HL-60/S4 treated with phorbol 12-myristate 13-acetate at 8.2 ng/mL for 4 days and 3 days (cell line): Measurements from ENCODE around the gene STXBP5.
"Not testable (repeated sequence)": the region's sequence is repeated elsewhere in the genome, so short reads cannot be mapped to it uniquely, and the experiment has no call there.

Experiments used
- in situ Hi-C: fragments of 300-500 bp; cut with MboI; formaldehyde crosslinking; loops from 2 replicates; pipeline ENCODE4 v1.15.0; 2022; ENCODE audit warnings: low sequenced_read_pairs

Gene STXBP5

GRCh38 chr6:147371325-147371724 is 167.1 kb downstream of the STXBP5 start:
- in situ Hi-C loops: no loop called here

- in situ Hi-C loops: no loop called here
These were observed 168.6 kb downstream of the STXBP5 start for GRCh38 chr6:147372806-147373205.

GRCh38 chr6:147378819-147379218 is 174.6 kb downstream of the STXBP5 start:
- in situ Hi-C loops: no loop called here

- in situ Hi-C loops: not testable (repeated sequence)
These were observed 176.6 kb downstream of the STXBP5 start for GRCh38 chr6:147380841-147381240.

- in situ Hi-C loops: no loop called here
These were observed 177.5 kb downstream of the STXBP5 start for GRCh38 chr6:147381712-147382111.

- in situ Hi-C loops: no loop called here
These were observed 178.8 kb downstream of the STXBP5 start for GRCh38 chr6:147382945-147383554.

GRCh38 chr6:147384029-147384428 is 179.8 kb downstream of the STXBP5 start:
- in situ Hi-C loops: no loop called here

- in situ Hi-C loops: no loop called here
These were observed 180.8 kb downstream of the STXBP5 start for GRCh38 chr6:147384737-147385710.

- in situ Hi-C loops: no loop called here
These were observed 185.2 kb downstream of the STXBP5 start for GRCh38 chr6:147389463-147389862.

- in situ Hi-C loops: no loop called here
These were observed 186.8 kb downstream of the STXBP5 start for GRCh38 chr6:147390909-147391536.

GRCh38 chr6:147392917-147393625 is 188.9 kb downstream of the STXBP5 start:
- in situ Hi-C loops: no loop called here

- in situ Hi-C loops: no loop called here
These were observed 190.9 kb downstream of the STXBP5 start for GRCh38 chr6:147395158-147395557.

- in situ Hi-C loops: no loop called here
These were observed 193.1 kb downstream of the STXBP5 start for GRCh38 chr6:147397306-147397705.

- in situ Hi-C loops: no loop called here
These were observed 196.8 kb downstream of the STXBP5 start for GRCh38 chr6:147400968-147401367.

- in situ Hi-C loops: no loop called here
These were observed 197.6 kb downstream of the STXBP5 start for GRCh38 chr6:147401779-147402178.

GRCh38 chr6:147406783-147407182 is 202.6 kb downstream of the STXBP5 start:
- in situ Hi-C loops: no loop called here

- in situ Hi-C loops: no loop called here
These were observed 203.4 kb downstream of the STXBP5 start for GRCh38 chr6:147407571-147407970.

GRCh38 chr6:147416622-147417021 is 212.4 kb downstream of the STXBP5 start:
- in situ Hi-C loops: no loop called here

- in situ Hi-C loops: no loop called here
These were observed 213.7 kb downstream of the STXBP5 start for GRCh38 chr6:147417954-147418353.

GRCh38 chr6:147418523-147418922 is 214.3 kb downstream of the STXBP5 start:
- in situ Hi-C loops: no loop called here

GRCh38 chr6:147421903-147422302 is 217.7 kb downstream of the STXBP5 start:
- in situ Hi-C loops: no loop called here
